Measurements from ENCODE around the gene ATXN1. TPM values are rescaled to one million over a fixed set of nuclear protein-coding genes. Genes with fewer than 3 reads are reported as not detected.

The ATXN1 gene
- total RNA-seq, 1 experiment from 2014 or later = 5.6 TPM

DNA sequence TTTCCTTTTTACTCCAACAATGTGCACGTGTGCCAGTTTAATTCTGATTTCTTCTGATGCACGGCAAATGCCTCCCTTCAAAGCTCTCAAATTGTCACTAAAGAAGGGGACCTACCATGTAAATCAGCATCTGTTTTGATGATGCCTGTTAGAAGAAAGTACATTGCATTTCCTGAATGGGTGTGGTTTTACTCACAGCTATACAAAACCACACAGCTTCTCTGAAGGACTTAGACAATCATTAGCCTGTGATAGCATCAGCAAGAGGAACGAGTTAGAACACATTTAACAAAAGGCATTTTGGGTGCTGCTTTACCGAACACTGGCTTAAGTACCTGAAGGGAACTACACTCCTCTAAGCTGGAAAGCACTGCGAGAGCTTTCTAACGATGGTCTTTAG is 109.4 kb downstream of the ATXN1 start:
- H3K4me3 Mint-ChIP-seq = no peak overlapping the region
- no peaks in the 10 kb centered on the region for H3K36me3 Mint-ChIP-seq (ENCODE audit: insufficient read depth in 1 of 3, low read depth in 3 of 3)
- Histone ChIP-seq H3K27me3 (ENCODE audit: insufficient read depth, low read length) (no peaks in the 10 kb centered on the region), H2AK5ac (ENCODE audit: insufficient read length, low read length) (no peak overlapping the region), H2BK15ac (ENCODE audit: low read depth, low read length) (no peak overlapping the region), H3K56ac (ENCODE audit: insufficient read length, low read depth, low read length) (no peak overlapping the region), H3K14ac (ENCODE audit: insufficient read depth, low read length) (no peak overlapping the region), H3K9me3 (ENCODE audit: control insufficient read depth, low read depth, low read length) (no peaks in the 10 kb centered on the region), H3K4ac (ENCODE audit: low read depth, low read length) (no peak overlapping the region), H3T11ph (ENCODE audit: low read length) (no peak overlapping the region), H4K20me1 (ENCODE audit: control insufficient read depth, insufficient read depth, insufficient read length) (no peaks in the 10 kb centered on the region), H3K79me2 (ENCODE audit: insufficient read depth, low read length) (no peaks in the 10 kb centered on the region), H4K5ac (ENCODE audit: insufficient read length, low read depth, low read length) (no peak overlapping the region), H3K4me1 (ENCODE audit: insufficient read depth, low read length) (0 out of 2 replicates have a peak, but pooled peaks cover 1% of the 10 kb centered on the region), H3K9ac (ENCODE audit: extremely low read depth, insufficient read length, low read length) (no peak overlapping the region), H3K27ac (ENCODE audit: insufficient read length, low read depth, low read length) (no peak overlapping the region), H2BK5ac (ENCODE audit: insufficient read length, low read length) (no peak overlapping the region), H3K18ac (ENCODE audit: insufficient read length, low read depth, low read length) (no peak overlapping the region), H2AFZ (ENCODE audit: low read length) (no peak overlapping the region), H4K8ac (replicated peaks; ENCODE audit: insufficient read length, low read depth, low read length) (no peak overlapping the region), H4K91ac (ENCODE audit: insufficient read length, low read depth, low read length) (no peak overlapping the region), H2BK12ac (ENCODE audit: insufficient read length, low read depth, low read length) (no peak overlapping the region), H2BK120ac (ENCODE audit: low read depth, low read length, poor library complexity, severe bottlenecking) (no peak overlapping the region), H3K23me2 (ENCODE audit: insufficient read length, low read depth, low read length, poor library complexity, severe bottlenecking) (no peaks in the 10 kb centered on the region), H2BK20ac (ENCODE audit: low read depth, low read length, poor library complexity, severe bottlenecking) (no peak overlapping the region), H3K4me2 (ENCODE audit: insufficient read depth, insufficient read length, low read length) (no peak overlapping the region), H3K23ac (ENCODE audit: insufficient read length, low read depth, low read length) (no peak overlapping the region), H3K79me1 (ENCODE audit: insufficient read depth, low read depth, low read length, poor library complexity, severe bottlenecking) (no peaks in the 10 kb centered on the region)
- H3K4me1 Mint-ChIP-seq = no peaks in the 10 kb centered on the region
- no peaks in the 10 kb centered on the region for H3K9me3 Mint-ChIP-seq
- no peak for DNase-seq
- WGBS (ENCODE audit: extremely low coverage, insufficient read length, low lambda C conversion rate) = no CpG with 5 or more reads among the region's 6 CpGs
- H3K27me3 Mint-ChIP-seq (ENCODE audit: low read depth) = no peaks in the 10 kb centered on the region; the same call in 1 of the 2 replicates
- TF ChIP-seq, protein P1, sequence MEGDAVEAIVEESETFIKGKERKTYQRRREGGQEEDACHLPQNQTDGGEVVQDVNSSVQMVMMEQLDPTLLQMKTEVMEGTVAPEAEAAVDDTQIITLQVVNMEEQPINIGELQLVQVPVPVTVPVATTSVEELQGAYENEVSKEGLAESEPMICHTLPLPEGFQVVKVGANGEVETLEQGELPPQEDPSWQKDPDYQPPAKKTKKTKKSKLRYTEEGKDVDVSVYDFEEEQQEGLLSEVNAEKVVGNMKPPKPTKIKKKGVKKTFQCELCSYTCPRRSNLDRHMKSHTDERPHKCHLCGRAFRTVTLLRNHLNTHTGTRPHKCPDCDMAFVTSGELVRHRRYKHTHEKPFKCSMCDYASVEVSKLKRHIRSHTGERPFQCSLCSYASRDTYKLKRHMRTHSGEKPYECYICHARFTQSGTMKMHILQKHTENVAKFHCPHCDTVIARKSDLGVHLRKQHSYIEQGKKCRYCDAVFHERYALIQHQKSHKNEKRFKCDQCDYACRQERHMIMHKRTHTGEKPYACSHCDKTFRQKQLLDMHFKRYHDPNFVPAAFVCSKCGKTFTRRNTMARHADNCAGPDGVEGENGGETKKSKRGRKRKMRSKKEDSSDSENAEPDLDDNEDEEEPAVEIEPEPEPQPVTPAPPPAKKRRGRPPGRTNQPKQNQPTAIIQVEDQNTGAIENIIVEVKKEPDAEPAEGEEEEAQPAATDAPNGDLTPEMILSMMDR (conservative IDR thresholded peaks at IDR 0.05) = no peak
- no peak overlapping the region for H3K27ac Mint-ChIP-seq
